Measurements from ENCODE around the gene TCF4. TPM values are rescaled to one million over a fixed set of nuclear protein-coding genes. Genes with fewer than 3 reads are reported as not detected.

The TCF4 gene
- total RNA-seq, 1 donor from 2014 or later, result 115 TPM

- Histone ChIP-seq H3K36me3 (ENCODE audit: insufficient read depth, low read length) (no peaks in the 10 kb centered on the region), H4K20me1 (ENCODE audit: insufficient read depth, low read length) (peaks cover 34% of the 10 kb centered on the region), H3K4me1 (ENCODE audit: insufficient read depth, low read length) (peaks cover 5% of the 10 kb centered on the region), H3K79me2 (ENCODE audit: insufficient read depth, low read length) (peaks cover 44% of the 10 kb centered on the region), H3K4me3 (ENCODE audit: insufficient read depth, low read depth, low read length) (no peak overlapping the region), H3K9ac (ENCODE audit: low read length) (no peak overlapping the region), H3K27me3 (ENCODE audit: insufficient read depth, low read length) (no peaks in the 10 kb centered on the region), H2AFZ (ENCODE audit: low read depth, low read length) (no peak overlapping the region), H3K27ac (ENCODE audit: low read depth, low read length) (no peak overlapping the region), H3K4me2 (ENCODE audit: low read length) (no peak overlapping the region), H3K9me3 (ENCODE audit: insufficient read depth, low read depth, low read length) (no peaks in the 10 kb centered on the region)
- Mint-ChIP-seq H3K4me1 (ENCODE audit: low read depth, unreplicated experiment) (peaks cover 14% of the 10 kb centered on the region), H3K27ac (ENCODE audit: unreplicated experiment) (no peak overlapping the region), H3K27me3 (ENCODE audit: low read depth, unreplicated experiment) (no peaks in the 10 kb centered on the region), H3K9me3 (ENCODE audit: unreplicated experiment) (no peaks in the 10 kb centered on the region), H3K4me3 (ENCODE audit: unreplicated experiment) (no peak overlapping the region), H3K36me3 (ENCODE audit: low read depth, unreplicated experiment) (peaks cover 7% of the 10 kb centered on the region)
- no peak for FAIRE-seq
- no peak for DNase-seq (ENCODE audit: low read depth)
- no peak for TF ChIP-seq CTCF (IDR thresholded peaks at IDR 0.05; ENCODE audit: insufficient read depth, low read depth, low read length)
- no peak for TF ChIP-seq EZH2 (IDR thresholded peaks at IDR 0.05; ENCODE audit: insufficient read depth, low read length)
Observed at GRCh38 chr18:55296778-55297177, 291.2 kb downstream of the TCF4 start.

- peaks cover 37% of the 10 kb centered on the region for H4K20me1 ChIP-seq (ENCODE audit: insufficient read depth, low read length)
- Mint-ChIP-seq H3K4me3 (ENCODE audit: unreplicated experiment) (no peak overlapping the region), H3K36me3 (ENCODE audit: low read depth, unreplicated experiment) (peaks cover 7% of the 10 kb centered on the region)
Observed at GRCh38 chr18:55296115-55296514, 291.9 kb downstream of the TCF4 start.

More at GRCh38 chr18:55296115-55296514, 291.9 kb downstream of the TCF4 start:
- H3K27ac Mint-ChIP-seq (ENCODE audit: unreplicated experiment), result no peak overlapping the region
- Histone ChIP-seq H3K27me3 (ENCODE audit: insufficient read depth, low read length) (no peaks in the 10 kb centered on the region), H3K36me3 (ENCODE audit: insufficient read depth, low read length) (no peaks in the 10 kb centered on the region), H3K79me2 (ENCODE audit: insufficient read depth, low read length) (peaks cover 40% of the 10 kb centered on the region), H3K27ac (ENCODE audit: low read depth, low read length) (no peak overlapping the region), H3K4me1 (ENCODE audit: insufficient read depth, low read length) (peaks cover 4% of the 10 kb centered on the region), H3K9me3 (ENCODE audit: insufficient read depth, low read depth, low read length) (no peaks in the 10 kb centered on the region), H3K9ac (ENCODE audit: low read length) (no peak overlapping the region), H2AFZ (ENCODE audit: low read depth, low read length) (no peak overlapping the region), H3K4me3 (ENCODE audit: insufficient read depth, low read depth, low read length) (no peak overlapping the region), H3K4me2 (ENCODE audit: low read length) (no peak overlapping the region)
- no peak for TF ChIP-seq CTCF (IDR thresholded peaks at IDR 0.05; ENCODE audit: insufficient read depth, low read depth, low read length)
- no peak for TF ChIP-seq EZH2 (IDR thresholded peaks at IDR 0.05; ENCODE audit: insufficient read depth, low read length)
- FAIRE-seq (no peak), DNase-seq (ENCODE audit: low read depth) (no peak)
- peaks cover 18% of the 10 kb centered on the region for H3K4me1 Mint-ChIP-seq (ENCODE audit: low read depth, unreplicated experiment)
- H3K27me3 Mint-ChIP-seq (ENCODE audit: low read depth, unreplicated experiment), result no peaks in the 10 kb centered on the region
- no peaks in the 10 kb centered on the region for H3K9me3 Mint-ChIP-seq (ENCODE audit: unreplicated experiment)
